GM23248 (cell line): ENCODE results near the gene TMTC3.

Source experiments
- EZH2 ChIP-seq: fragments of 200-600 bp; sonication (generic); IDR thresholded peaks from 2 replicates; pipeline ENCODE4 v1.6.1; 2018; ENCODE audit warnings: antibody characterized with exemption, mild to moderate bottlenecking; ENCODE audit not compliant: insufficient read depth, poor library complexity, severe bottlenecking
- EZH2phosphoT487 ChIP-seq: fragments of 200-600 bp; sonication (generic); IDR thresholded peaks from 2 replicates; pipeline ENCODE4 v1.6.1; 2018; ENCODE audit warnings: antibody characterized with exemption, moderate library complexity, mild to moderate bottlenecking, low read depth; ENCODE audit not compliant: insufficient read depth

DNA sequence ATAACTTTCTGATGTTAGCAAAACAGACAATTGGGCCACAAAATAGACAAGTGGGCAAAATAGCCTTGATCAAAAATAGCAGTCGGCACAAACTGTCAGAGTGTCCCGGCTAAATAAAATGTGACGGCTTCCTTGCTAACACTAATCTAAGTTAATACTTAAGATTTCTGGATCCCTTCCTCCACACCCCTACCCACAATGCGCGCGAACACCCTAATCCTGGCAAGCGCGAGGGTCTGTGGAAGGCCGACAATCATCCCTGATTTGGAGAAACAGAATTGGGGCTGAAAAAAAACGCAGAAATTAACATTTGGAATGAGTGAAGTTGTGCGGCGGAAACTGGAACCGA lies 708 bp upstream of the TMTC3 start:
- TF ChIP-seq EZH2phosphoT487 = no peak
- TF ChIP-seq EZH2 = no peak
